Urothelium cell line (cell line): ENCODE data around the gene HDAC1.
"Not testable (repeated sequence)": the region's sequence is repeated elsewhere in the genome, so short reads cannot be mapped to it uniquely, and the experiment has no call there.

Experiments
- DNase-seq: peaks from one replicate; pipeline ENCODE4 v3.0.0; 2011; ENCODE audit warnings: low spot score, mixed read lengths
- FAIRE-seq: peaks from 2 replicates; lab custom pipeline; 2011; peaks lifted over from hg19 to GRCh38; lab: Jason Lieb, UNC

Gene HDAC1

DNA sequence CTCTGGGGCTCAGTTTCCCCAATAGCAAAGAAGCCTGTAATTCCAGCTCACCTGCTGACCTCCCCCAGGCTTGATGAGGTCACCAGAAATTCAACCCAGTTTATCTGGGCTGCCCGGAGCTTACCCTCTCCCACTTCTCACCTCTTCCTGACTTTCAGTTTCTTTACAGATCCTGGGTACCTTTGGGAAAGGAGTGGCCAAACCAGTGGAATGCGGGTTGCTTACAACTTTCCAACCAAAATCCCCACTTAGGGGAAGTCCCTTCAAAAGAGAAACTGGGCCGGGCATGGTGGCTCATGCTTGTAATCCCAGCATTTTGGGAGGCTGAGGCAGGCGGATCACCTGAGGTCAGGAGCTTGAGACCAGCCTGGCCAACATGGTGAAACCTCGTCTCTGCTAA, 50.1 kb downstream of the HDAC1 start:
- no peak for FAIRE-seq

GRCh38 chr1:32342704-32343103, 50.8 kb downstream of the HDAC1 start:
- no peak for FAIRE-seq

More for the DNA sequence above, 50.1 kb downstream of the HDAC1 start:
- no peak for DNase-seq

DNA sequence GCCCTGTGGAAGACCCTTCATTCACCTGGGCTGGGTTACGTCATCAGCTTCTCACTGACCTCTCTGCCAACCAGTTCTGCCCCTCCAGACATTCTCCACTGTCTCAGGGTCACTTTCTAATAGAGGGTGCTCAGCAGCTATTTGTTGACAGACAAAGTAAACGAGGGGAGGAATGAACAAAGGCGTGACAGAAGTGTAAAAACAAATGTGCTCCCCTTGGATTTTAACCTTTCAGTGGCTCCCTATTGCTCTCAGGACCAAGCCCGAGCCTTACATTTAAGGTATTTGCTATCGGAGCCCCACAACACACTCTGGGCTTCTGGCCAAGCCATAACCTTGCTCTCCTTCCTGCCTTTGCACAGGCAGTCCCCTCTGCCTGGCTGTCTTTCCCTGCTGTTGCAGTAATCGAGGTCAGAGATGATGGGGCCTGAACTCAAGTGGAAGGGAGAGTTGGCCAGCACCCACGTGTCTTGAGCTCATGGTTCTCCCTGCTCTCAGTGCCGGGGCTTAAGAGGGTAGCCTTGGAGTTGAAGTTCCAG, 53.5 kb downstream of the HDAC1 start:
- FAIRE-seq, result no peak
- no peak for DNase-seq

More at GRCh38 chr1:32342704-32343103, 50.8 kb downstream of the HDAC1 start:
- DNase-seq, result no peak

DNA sequence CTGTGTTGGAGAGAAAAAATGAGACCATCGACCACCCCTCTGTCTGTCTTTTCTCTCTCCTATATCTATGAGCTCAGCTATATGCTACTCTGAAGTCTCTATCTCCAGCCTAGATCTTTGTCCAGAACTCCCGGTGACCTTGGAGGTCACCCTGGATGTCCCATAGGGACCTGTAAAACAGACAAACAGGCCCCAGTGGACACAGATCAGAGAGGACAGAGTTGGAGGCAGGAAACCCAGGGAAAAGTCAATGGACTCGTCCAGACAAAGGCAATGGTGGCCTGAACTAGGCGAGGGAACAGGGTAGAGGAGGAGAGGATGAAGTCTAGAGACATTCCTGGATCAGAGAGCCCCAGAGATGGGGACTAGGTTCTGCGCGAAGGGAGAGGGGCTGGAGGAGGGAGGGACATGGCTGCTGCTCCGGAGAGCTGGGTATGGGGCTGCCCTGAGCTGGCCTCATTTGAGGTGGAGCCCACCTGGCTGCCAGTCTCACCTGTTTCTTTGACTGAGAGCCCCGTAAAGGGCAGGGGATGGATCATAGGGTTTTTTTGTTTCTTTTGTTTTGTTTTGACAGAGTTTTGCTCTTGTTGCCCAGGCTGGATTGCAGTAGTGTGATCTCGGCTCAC, 54.8 kb downstream of the HDAC1 start:
- no peak for DNase-seq
- FAIRE-seq, result no peak

DNA sequence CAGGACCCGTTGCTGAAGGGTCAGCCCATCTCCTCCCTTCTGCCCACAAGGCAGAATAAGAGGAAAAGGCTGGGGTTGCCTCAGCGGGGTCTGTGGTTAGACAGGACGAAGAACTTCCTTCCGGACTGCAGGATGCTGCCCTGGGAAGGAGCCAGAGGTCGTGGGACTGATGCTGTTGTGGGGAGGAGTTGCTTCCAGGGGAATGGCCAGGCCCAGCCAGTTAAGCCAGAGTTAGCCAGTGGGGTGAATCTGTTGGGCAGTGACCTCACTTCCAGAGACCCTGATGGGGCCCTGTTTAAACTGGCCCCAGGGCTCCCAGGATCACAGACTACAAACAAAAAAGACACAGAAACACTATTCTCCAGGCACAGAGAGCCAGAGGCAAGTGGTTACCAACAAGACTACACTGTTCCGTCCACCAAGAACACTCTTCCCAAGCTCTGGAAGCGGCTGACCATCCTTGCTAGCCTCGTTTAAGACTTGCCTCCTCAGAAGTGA, 57.4 kb downstream of the HDAC1 start:
- no peak for DNase-seq
- no peak for FAIRE-seq

DNA sequence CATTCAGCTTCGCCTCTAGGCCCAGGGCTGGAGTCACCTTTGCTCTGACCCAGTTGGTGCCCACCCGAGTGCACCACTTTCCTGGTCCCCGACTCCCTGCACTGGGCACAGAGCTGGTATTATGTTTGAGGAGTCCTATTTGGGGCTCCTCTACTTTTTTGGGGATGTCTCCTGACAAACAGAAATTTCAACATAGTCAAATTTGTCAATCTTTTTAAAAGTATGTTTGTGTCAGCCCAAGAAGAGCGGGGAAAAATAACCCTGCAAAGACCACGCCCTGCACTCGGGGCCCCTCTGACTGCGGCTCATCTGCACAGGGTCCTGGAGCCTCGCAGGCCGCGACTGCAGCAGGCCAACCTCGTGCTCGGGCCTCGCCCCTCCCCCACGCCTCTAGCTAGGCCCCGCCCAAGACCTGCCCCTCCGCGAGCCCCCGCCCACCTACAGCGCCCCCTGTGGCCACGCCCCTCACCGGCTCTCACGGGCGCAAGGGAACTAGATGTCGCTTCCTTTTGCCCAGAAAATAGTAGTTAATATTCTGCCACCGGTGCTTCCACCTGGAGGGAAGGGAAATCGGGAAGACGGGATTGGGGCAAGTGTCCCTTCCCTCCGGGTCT, 59.0 kb downstream of the HDAC1 start:
- peak; percentile 85 for DNase-seq
- FAIRE-seq, result no peak

DNA sequence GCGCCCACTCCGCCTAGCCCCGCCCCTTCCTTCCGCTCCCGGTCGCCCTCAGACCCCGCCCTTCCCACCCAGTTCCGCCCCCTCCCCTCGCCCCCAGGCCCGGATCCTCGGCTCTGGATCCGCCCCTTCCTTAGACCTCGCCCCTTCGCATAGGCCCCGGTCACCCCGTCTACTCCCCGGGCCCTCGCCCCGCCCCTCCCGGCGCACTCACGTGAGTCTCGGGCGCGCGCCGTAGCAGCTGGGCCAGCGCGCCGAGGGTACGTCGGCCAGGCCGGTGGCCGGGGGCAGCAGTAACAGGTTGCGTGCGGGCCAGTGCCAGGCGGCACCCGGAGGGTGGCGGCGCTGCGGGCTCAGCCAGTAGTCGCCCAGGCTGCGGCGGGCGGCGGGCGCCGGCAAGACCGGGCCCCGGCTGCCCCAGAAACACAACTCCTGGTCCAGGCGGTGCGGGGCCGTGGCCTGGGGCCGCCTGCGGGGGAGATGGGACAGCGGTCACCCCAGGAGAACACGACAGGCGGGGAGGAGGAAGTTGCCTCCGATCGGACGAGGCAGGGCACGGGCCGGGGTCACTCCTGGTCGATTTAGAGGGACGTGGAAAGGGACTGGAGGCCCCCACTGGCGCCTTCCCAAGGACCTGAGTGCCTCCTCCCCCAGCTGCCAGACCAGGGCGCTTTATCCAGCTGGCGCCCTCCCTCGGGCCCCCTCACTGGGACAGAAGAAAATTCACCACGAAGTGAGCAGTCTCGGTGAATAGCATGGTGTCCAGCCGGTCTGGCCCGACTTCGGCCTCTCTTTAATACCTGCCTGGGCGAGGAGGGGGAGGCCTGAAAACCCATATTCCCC, 59.7 kb downstream of the HDAC1 start:
- FAIRE-seq, result peak; percentile 75
- peak; percentile 99 for DNase-seq

GRCh38 chr1:32352239-32352745, 60.4 kb downstream of the HDAC1 start:
- DNase-seq (no peak), FAIRE-seq (no peak)

DNA sequence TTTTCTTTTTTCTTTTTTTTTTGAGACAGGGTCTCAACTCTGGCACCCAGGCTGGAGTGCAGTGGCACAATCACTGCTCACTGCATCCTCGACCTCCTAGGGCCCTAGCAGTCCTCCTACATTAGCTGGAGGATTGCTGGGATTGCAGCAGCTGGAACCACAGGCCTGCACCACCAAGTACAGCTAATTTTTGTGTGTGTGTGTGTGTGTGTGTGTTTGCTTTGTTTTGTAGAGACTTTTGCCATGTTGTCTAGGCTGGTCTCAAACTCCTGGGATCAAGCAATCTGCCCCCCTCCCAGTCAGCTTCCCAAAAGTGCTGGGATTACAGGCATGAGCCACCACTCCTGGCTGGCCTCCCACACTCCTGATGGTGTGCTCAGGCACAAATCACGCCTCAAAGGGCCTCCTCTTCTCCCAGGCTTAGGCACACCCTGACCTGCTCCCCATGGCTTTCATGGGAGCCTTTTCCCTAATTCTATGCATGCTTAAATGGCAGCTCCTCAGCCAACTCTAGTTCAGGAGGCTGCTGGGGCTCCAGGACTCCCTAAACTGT, 61.0 kb downstream of the HDAC1 start:
- DNase-seq (no peak), FAIRE-seq (no peak)

- no peak for DNase-seq
- FAIRE-seq, result no peak
Observed at GRCh38 chr1:32353431-32353830, 61.5 kb downstream of the HDAC1 start.

DNA sequence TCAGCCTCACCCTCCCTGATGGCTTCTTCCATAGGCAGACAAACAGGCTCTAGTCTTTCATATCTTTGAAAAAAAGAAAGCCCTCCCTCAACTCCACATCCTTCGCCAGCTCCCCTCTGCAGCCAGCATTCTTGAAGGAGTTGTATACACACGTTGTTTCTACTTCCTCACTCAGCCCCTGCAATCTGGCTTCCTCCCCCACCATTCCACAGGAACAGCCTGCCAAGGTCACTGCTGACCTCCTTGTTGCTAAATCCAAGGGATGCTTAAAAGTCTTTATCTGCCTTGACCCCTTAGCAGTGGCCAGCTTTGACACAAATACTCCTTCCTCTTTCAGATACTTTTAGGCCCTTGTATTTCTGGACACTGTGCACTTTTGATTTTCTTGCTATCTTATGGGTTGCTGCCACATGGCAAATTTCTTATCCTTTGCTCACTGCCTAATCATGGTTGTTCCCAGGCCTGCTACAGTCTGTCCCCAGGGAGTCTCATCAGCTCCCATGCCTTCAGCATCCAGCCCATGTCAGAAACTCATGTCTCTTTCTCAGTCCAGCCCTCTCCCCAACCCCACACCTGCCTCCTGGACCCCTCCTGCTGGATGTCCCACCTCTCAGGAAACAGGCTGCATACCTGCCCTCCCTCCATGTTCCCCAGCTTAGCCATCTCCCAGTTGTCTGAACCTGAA, 62.1 kb downstream of the HDAC1 start:
- FAIRE-seq (no peak), DNase-seq (no peak)

- FAIRE-seq, DNase-seq: not testable (repeated sequence)
Observed at GRCh38 chr1:32355778-32356177, 63.9 kb downstream of the HDAC1 start.

DNA sequence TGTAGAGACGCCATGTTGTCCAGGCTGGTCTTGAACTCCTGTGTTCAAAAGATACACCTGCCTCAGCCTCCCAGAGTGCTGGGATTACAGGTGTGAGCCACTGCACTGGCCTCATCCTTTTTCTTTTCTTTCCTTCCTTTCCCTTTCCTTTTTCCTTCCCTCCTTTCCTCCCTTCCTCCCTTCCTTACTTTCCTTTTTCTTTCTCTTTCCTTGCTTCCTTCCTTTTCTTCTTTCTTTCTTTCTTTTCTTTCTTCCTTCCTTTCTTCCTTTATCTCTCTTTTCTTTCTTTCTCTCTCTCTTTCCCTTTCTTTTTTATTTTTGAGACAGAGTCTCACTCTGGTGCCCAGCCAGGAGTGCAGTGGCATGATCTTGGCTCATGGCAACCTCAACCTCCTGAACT, 64.6 kb downstream of the HDAC1 start:
- no peak for DNase-seq
- FAIRE-seq, result no peak

DNA sequence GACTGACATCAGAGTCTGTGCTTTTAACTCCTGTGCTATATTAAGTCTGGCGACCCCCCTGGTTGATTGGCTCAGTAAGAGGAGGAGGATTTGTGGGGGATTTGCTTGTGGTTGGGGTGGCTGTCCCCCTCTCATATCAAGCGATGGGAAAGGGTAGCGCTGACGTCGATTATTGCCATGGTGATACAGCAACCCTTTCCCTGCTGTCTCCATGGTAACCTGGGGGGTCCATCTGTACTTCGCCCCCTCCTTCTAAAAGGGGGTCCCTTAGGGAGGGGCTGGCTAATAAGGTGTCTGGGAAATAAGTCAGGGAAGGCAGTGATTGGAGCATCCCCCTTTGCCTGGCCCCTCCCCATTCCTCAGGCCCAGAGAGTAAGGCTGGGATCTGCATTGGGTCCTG, 65.7 kb downstream of the HDAC1 start:
- DNase-seq (no peak), FAIRE-seq (no peak)

DNA sequence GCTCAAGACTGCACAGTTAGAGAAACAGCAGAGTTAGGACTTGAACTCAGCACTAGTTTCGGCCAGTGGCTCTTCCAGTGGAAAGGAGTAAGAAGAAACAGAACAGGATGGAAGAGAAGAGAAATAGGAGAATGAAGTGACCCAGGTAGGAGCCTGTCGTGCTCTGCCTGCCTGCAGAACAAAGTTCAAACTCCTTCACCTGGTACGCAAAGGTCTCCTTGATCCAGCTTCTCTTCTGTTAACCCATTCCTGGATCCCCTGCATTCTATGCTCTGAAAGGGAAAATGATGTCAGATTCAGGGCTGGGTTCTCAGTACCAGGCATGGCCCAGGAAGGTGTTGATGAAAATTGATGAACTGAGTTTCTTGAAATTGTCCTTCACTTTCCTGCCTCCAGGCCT, 66.6 kb downstream of the HDAC1 start:
- DNase-seq (no peak), FAIRE-seq (no peak)

- DNase-seq (no peak), FAIRE-seq (no peak)
Observed at GRCh38 chr1:32361308-32361673, 69.4 kb downstream of the HDAC1 start.

DNA sequence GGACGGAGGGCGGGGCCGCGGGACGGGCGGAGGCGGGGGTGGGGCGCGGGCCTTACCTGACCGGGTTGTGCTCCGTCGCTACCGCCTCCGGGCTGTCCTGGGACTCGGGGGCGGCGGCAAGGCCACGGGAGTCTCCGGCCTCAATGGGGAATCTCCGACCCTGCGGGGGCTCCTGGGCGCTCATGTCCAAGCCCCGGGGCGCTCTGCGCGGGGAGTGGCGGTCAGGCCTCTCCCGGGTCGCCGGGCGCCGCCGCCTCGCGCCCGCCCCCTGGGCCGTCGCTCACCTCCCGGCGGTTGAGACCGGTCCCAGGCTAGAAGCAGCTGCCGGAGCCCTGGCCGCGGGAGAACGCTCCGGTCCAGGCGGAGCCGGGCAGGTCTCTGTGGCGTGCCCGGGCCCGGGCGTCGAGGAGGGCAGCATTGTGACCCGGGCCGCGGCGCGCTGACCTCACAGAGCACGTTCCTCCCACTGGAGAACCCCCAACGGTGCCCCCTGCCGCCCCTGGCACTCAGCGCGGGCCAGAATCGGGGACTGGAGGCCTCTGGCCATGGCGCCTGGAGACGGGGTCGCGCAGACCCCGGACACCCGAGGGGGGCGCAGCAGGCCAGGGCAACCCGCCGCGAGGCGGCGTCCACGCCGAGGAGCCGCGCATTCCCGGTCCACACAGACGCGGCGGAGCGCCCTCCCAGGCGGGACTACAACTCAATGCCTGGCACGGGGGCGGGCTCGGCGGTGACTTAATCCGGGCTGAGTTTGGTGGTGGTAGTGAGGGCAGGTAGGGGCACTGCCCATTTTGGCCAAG, 70.0 kb downstream of the HDAC1 start:
- no peak for DNase-seq
- no peak for FAIRE-seq

DNA sequence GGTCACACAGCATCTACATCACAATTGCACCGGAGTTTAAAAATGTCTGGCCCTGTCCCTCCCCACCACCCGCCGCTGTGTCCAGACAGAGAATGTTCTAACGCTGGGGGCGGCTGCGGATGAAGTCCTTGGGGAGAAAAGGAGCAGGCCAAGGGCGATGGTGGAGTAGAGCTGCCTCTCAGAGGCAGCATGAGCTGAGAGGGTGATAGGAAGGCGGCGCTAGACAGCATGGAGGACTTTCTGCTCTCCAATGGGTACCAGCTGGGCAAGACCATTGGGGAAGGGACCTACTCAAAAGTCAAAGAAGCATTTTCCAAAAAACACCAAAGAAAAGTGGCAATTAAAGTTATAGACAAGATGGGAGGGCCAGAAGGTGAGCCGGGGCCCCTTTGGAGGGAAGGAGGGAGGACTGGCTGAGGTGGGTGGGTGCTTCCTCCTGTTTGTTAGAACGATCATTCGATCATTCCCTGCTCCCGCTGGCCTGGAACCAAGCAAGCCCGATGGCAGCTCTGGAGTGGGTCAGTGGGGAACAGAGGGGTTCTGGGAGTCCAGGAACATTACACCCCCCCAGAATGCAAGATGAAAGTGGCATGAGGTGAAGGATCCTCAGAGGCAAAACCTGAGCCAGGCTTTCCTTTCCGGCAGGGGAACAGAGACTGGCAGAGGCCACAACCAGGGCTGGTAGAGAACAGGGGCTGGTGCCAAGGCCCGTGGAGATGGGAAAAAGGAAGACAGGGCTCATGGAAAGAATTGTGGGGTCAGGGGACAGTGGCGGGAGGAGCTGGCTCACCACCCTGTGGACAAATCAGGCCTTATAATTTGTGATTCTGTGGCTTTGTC, 70.8 kb downstream of the HDAC1 start, which contains the start of the genes FAM229A and TSSK3:
Gene FAM229A, minus strand, starts transcription at position 12 of the 840 bp plus-strand sequence. CDS start 394 bp downstream, outside the sequence.
Gene TSSK3, plus strand, starts transcription at position 66 of the 840 bp plus-strand sequence. Its CDS starts 163 bp downstream, at position 229.
- no peak for FAIRE-seq

More for the DNA sequence above, 70.8 kb downstream of the HDAC1 start, which contains the start of the genes FAM229A and TSSK3:
- DNase-seq, result no peak
